ENCODE data around the gene UVRAG.

DNA sequence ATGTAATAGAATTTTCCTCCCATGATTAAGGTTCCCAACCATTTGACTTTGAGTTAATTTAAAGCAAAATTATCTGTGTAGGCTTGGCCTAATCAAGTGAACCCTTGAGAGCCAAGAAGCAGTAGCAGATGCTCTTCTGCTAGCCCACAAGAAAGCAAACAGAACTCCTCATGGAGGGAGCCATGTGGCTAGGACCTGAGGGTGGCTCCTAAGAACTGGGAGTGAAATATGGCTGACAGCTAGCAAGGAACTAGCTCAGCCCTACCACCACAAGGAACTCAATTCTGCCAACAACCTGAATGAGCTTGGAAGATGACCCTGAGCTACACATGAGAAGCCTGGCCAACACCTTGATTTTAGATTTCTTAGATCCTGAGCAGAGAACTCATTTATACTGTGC is 223.6 kb downstream of the UVRAG start:
- TF ChIP-seq POLR2A (IDR thresholded peaks at IDR 0.05; ENCODE audit: low read length) = no peak
- no peak for TF ChIP-seq GATA1 (IDR thresholded peaks at IDR 0.05; ENCODE audit: low read depth, low read length)
